ENCODE measurements around the gene PRSS57. TPM values are rescaled to one million over a fixed set of nuclear protein-coding genes. Genes with fewer than 3 reads are reported as not detected.

PRSS57 gene
- total and polyA plus RNA-seq, 2 of the 13 experiments (the other 11 are each of a cell fraction or from before 2014, with no cell fraction given) = 0.12 TPM; not detected in 1

GRCh38 chr19:662207-662961 is 32.9 kb downstream of the PRSS57 start (continued):
- TF ChIP-seq ZNF142 (CRISPR knock-in tag; IDR thresholded peaks at IDR 0.05) (peak; percentile 20; the same call in 1 of the 2 replicates), DMTF1 (CRISPR knock-in tag; IDR thresholded peaks at IDR 0.05) (no peak), RFX3 (CRISPR knock-in tag; IDR thresholded peaks at IDR 0.05) (no peak), ZNF644 (CRISPR knock-in tag; IDR thresholded peaks at IDR 0.05; ENCODE audit: low read depth) (no peak), ZNF687 (CRISPR knock-in tag; IDR thresholded peaks at IDR 0.05) (peak; percentile 74), TMF1 (CRISPR knock-in tag; IDR thresholded peaks at IDR 0.05; ENCODE audit: low read depth) (peak; percentile 31; the same call in 1 of the 2 replicates), ONECUT2 (CRISPR knock-in tag; IDR thresholded peaks at IDR 0.05) (no peak), ZBTB1 (CRISPR knock-in tag; IDR thresholded peaks at IDR 0.05; ENCODE audit: borderline replicate concordance) (no peak), ZNF547 (CRISPR knock-in tag; IDR thresholded peaks at IDR 0.05) (no peak), STAG1 (CRISPR knock-in tag; IDR thresholded peaks at IDR 0.05) (no peak), HMGXB3 (CRISPR knock-in tag; IDR thresholded peaks at IDR 0.05; ENCODE audit: borderline replicate concordance) (no peak), HDAC1 (CRISPR knock-in tag; IDR thresholded peaks at IDR 0.05) (peak; percentile 39; the same call in 1 of the 2 replicates)

Measured in HepG2 (cell line).